GM21381 (cell line): ENCODE data around the gene PPFIA1.

Experiments
- ATAC-seq: cut with Tn5 transposase; IDR thresholded peaks from one replicate; pipeline ENCODE4 v1.9.1; 2021; ENCODE audit warnings: mild to moderate bottlenecking, moderate library complexity; ENCODE audit not compliant: unreplicated experiment

Gene PPFIA1

DNA sequence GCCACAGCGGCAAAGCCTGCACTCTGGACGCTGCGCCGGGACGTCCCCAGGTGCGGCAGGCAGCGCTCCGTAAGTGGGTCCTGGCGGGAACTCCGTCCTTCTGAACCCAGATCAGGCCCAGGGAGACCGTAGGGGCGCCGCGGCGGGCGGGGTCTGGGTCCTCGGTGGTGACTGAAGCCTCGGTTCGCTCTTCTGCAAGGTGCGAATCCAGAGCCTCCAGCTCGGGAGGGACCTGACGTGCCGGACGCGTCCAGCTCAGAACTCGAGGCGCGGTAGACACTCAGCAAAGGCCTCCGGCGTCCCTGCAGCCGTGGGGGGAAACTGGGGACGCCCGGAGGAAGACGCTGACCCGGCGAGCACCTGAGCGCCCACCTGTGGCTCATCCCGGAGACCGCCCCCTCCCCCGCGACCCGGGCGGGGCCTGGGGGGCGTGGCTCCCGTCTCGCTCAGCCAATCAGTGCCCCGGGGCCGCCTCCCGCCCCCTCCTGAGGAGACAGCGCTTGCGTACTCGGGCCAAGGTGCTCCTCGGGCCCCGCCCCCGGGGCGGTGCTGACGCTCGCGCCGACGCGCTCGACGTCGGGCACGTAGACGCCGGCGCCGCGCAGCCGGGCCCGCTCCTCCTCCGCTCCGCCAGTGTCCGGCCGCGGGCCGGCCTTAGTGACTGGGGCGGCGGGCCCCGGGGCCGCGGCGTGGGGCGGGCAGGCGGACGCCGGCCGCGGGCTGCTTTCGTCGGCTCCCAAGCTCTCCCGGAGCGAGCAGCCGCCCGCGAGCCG, at the start of gene PPFIA1:
TSS of gene PPFIA1 (plus strand) at position 587 of the 773 bp plus-strand sequence. CDS start 1,483 bp downstream, outside the sequence.
- peak; percentile 94 for ATAC-seq

DNA sequence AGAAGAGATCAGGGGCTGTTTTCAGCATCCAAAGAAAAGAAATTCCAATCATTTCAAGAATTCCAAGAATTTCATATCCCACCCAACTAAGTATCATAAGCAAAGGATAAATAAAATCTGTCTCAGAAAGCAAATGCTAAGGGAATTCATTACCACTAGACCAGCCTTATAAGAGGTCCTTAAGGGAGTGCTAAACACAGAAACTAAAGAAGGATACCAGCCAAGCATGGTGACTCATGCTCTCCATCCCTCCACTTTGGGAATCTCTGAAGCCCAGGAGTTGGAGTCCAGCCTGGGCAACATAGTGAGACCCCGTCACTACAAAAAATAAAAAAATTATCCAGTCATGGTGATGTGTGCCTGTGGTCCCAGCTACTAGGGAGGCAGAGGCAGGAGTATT, 49.6 kb upstream of the PPFIA1 start:
- no peak for ATAC-seq

DNA sequence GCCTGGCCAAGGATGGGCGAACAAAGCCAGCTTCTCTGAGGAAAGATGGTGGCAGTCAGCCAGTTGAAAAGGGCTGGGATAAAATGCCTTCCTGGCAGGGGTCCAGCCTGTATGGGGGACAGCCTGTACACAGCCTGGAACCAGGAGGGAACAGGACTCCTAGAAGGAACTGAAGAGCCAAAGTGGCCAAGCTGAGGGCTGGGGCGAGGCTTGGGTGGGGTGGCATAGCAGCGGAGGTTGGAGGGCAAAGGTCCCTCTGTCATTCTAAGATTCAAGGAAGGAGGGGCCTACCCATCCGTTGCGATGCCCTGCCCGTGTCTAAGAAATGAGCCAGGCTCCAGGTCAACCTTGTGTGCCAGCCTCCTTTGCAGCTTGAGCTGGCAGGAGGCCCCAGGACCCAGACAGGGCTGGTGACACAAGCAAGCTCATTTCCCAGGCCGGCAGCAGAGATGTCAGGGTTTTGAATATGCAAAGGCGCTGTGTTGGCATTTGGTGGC, 44.8 kb upstream of the PPFIA1 start:
- no peak for ATAC-seq

DNA sequence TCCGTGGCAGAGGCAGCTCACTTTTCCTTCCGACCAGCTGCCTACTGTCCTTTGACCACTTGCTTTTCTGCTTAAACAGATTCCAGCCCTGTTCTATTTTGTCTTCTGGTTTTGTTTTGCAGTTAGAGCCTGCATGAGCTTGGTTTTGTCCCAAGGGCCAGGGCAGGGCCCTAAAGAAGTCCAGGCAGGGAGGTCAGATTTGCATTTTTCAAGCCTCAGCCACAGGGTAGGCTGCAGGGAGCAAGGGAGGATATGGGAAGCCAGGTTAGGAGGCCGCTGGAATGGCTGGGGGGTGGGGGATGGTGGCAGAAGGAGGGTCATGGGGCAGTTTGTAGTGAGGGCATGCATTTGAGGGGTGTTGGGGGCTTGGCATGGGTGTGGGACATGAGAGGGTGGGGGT, 44.3 kb upstream of the PPFIA1 start:
- ATAC-seq = no peak

DNA sequence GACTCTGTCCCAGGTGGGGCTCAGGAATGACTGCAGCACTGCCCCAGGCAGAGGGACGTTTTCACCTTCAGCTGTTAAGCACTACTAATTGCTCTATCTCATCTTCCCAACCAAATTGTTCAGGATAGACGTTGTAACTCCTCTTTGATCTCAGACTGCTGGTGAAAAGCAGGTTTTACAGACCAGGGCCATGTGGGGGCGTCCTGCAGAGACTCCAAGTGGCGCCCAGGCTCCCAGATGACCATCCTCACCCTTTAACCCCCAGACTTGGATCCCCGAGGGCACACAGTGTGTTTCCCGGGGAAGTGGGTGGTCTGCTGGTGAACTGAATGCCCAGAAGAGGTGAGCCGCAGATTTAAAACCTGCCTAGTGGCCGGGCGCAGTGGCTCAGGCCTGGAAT, 43.5 kb upstream of the PPFIA1 start:
- no peak for ATAC-seq

- ATAC-seq = no peak
These were observed 40.8 kb upstream of the PPFIA1 start for GRCh38 chr11:70229737-70230136.

DNA sequence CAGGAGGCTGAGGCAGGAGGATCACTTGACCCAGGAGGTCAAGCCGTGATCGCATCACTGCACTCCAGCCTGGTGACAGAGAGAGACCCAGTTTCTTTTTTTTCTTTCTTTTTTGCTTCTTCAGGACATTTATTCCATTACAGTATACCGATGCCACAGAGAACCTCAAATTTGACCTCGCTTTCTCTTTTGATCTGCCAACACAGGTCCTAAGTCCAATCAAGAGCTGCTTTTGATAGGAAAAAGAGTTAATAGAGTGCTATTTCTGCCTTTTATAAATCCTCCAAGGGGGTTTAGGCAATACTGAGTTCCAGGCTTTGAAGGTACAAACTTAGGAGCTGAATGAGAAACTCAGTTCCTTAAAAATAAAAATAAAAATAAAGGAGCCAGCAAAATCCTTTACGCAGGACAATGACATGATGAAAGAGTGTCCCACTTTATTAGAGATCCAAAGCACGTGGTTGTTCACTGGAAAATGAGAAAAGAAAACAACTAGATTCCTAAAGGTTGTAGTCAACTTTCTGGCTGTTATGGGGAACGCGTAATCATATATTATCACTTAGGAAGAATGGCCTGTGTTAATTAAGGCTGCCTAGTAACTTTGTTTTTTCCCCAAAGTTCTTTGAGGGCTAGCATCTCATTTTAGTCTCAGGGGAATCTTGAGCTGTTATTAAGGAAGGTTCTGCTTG, 40.2 kb upstream of the PPFIA1 start:
- no peak for ATAC-seq

GRCh38 chr11:70230840-70231710, 39.4 kb upstream of the PPFIA1 start:
- ATAC-seq = no peak

GRCh38 chr11:70233034-70233433, 37.5 kb upstream of the PPFIA1 start:
- no peak for ATAC-seq

- ATAC-seq = no peak
These were observed 37.0 kb upstream of the PPFIA1 start for GRCh38 chr11:70233511-70233934.

- ATAC-seq = no peak
These were observed 36.5 kb upstream of the PPFIA1 start for GRCh38 chr11:70233962-70234361.

DNA sequence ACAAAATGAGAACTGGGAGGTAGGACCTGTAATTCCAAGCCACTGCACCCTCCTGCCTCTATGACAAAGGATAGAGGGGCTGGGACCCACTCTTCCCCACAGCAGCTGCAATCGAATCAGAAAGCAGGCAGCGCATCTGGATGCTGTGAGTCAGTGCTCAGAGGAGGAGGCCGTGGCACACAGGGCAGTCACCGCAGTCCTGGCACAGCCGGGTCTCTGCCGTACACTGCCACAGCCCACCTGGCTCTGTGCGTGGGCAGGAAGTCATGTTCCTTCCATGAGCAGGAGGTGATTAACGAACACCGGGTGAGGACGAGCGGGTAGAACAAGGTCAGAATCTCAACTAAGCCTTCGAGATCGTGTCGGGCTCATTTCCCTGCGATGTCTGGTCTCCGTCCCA, 30.2 kb upstream of the PPFIA1 start:
- no peak for ATAC-seq

GRCh38 chr11:70241709-70242108, 28.8 kb upstream of the PPFIA1 start:
- no peak for ATAC-seq

DNA sequence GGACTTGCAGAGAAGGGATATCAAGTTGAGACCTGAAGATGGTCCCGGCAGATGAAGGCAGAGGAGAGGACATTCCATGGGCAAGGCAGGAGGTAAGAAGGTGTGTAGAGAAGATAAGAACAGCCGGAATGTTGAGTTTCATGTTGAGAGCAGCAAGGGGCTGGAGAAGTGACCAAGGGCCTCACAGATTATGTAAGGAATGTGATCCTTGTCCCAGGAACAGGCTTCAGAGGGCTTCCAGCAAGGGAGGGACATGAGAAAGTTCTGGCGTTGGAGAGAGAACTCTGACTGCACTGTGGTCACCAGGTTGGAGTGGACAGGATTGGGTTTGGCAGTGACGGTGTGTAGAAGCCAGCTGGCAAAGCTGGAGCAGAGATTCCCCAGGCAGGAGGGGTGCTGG, 27.6 kb upstream of the PPFIA1 start:
- ATAC-seq = no peak

DNA sequence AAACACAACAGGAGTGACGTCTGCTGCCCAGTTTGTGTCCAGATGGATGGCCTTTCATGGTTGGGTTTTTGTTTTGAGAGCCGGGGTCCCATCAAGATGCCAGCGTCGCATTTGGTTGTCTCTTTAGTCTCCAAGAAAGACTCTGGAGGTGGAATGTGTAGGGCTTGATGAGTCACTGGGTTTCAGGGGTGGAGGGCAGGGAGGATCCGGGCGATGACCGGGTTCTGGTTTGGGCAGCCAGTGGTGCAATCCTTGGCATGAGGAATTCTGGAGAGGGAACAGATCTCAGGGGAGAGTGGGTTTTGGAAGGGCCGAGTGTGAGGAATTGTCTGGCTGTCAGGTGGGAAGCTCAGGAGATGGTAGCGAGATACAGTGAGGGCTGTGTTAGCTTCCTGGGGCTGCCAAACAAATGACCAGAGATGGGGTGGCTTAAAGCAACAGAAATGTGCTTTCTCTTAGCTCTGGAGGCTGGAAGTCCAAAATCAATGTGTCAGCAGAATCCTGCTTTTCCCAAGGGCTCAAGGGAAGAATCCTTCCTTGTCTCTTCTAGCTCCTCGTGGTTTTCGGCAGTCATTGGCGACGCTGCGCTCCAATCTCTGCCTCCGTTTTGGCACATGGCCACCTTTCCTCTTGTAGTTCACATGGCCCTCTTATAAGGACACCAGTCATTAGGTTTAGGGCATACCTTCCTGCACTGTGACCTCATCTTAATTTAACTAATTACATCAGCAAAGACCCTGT, 26.4 kb upstream of the PPFIA1 start:
- no peak for ATAC-seq

GRCh38 chr11:70244698-70245097, 25.8 kb upstream of the PPFIA1 start:
- ATAC-seq = no peak

DNA sequence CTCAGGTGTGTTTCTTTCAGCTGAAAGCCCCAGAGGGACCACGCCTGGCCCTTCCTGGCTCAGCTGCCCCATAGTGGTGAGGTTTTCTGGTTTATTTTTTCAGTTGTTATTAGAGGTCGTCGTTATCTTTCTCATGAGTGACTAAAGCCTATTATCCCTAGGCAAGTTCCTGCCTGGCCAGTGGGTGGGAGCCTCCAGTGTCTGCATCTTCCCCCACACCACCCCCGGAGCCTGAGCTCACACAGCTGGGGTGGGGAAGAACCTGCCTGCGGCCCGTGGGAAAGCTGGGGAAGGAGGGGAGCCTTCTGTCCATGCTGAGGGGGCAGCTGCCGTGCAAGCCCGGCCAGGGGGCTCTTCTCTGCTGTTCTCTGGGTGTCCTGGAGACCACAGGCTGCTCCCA, 24.3 kb upstream of the PPFIA1 start:
- no peak for ATAC-seq

DNA sequence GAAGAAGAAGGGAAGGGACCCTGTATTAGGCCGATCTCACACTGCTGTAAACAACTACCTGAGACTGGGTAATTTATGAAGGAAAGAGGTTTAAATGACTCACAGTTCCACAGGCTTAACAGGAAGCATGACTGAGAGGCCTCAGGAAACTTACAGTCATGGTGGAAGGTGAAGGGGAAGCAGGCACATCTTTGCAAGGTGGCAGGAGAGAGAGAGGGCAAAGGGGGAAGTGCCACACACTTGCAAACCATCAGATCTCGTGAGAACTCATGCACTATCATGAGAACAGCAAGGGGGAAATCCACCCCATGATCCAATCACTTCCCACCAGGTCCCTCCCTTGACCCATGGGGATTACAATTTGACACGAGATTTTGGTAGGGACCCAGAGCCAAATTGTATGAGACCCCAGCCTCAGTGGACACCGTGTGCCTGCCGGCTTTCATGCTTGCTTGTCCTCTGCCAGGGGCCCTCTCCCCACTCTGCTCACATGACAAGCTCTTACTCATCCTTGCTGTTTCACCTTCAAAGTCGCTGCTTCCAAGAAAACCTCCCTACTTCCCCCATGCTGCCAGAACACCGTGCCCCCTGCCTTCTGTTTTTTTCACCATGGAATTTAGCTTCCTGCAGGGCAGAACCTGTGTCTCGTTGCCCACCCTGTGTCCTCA, 23.3 kb upstream of the PPFIA1 start:
- no peak for ATAC-seq

DNA sequence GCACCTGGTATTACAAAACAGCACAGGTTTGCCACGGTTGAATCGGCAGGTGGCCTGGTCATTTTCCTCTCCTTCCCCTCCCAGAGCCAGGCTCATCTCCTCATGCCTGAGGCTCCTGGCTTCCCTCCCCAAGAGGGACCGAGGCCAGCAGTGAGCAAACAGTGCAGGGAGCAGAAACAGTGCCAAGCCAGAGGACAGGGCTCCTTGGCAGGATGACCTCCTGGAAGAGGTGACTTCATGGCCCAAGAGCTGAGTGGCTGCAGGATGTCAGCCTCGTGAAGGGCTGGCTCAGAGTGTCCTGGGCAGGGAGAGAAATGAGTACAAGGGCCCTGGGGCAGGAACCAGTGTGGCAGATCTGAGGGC, 22.8 kb upstream of the PPFIA1 start:
- ATAC-seq = no peak
